Vagina (tissue), 2 donors: Measurements from ENCODE around the gene IFT80. TPM values are rescaled to one million over a fixed set of nuclear protein-coding genes. Genes with fewer than 3 reads are reported as not detected.

Experiments
- DNase-seq, 2 donors: peaks; one replicate each; pipeline ENCODE4 v3.0.0-alpha.2; 2017; ENCODE audit errors: extremely low spot score in 2 of 2
- H3K27ac ChIP-seq: fragments of 200-600 bp; sonication (generic); one replicate; pipeline ENCODE4 v1.5.1; 2019
- H3K27me3 ChIP-seq: fragments of 200-600 bp; sonication (generic); one replicate; pipeline ENCODE4 v1.5.1; 2019
- H3K36me3 ChIP-seq, 2 donors: fragments of 200-600 bp; sonication (generic); one replicate each; pipeline ENCODE4 v1.5.1; 2017 to 2019
- H3K4me1 ChIP-seq: fragments of 200-600 bp; sonication (generic); one replicate; pipeline ENCODE4 v1.5.1; 2019
- H3K4me3 ChIP-seq, 2 donors: fragments of 200-600 bp; sonication (generic); 1 replicate in 1 of 2; 2 replicates in 1 of 2; pipeline ENCODE4 v1.5.1; 2016 to 2019
- H3K9me3 ChIP-seq: fragments of 200-600 bp; sonication (generic); one replicate; pipeline ENCODE4 v1.5.1; 2019
- CTCF ChIP-seq, 3 experiments: fragments of 450-650 bp in 2 of 3; fragments of 200-600 bp in 1 of 3; sonication (generic) in 1 of 3; IDR thresholded peaks; one replicate each; pipeline ENCODE4 v1.5.1; 2017 to 2019; ENCODE audit warnings: antibody characterized with exemption in 3 of 3, mild to moderate bottlenecking in 2 of 3, moderate library complexity in 2 of 3
- POLR2A ChIP-seq, 2 donors: fragments of 450-650 bp; IDR thresholded peaks; one replicate each; pipeline ENCODE4 v1.6.1; 2017; ENCODE audit warnings: antibody characterized with exemption in 2 of 2, mild to moderate bottlenecking in 2 of 2, moderate library complexity in 2 of 2
- POLR2AphosphoS5 ChIP-seq, 2 donors: sonication (generic); formaldehyde crosslinking; IDR thresholded peaks; one replicate each; pipeline ENCODE4 v1.9.0; 2017; ENCODE audit warnings: antibody characterized with exemption in 2 of 2, mild to moderate bottlenecking in 2 of 2, low read depth in 1 of 2; ENCODE audit not compliant: insufficient read depth in 1 of 2
- intact Hi-C: fragments of 100-400 bp; cut with DNase I; formaldehyde crosslinking; loops from one replicate; pipeline ENCODE4 v1.15.1; 2023
- total RNA-seq: library from RNA; depleted of rRNA; stranded (reverse); fragments of >200 nt; gene quantifications from one replicate; pipeline ENCODE4 v1.2.3, GENCODE V29; 2016

The IFT80 gene
- total RNA-seq, 1 donor from 2014 or later: 8.3 TPM

GRCh38 chr3:160374472-160374871, 24.6 kb downstream of the IFT80 start:
- intact Hi-C loops: no loop called here
- H3K27ac ChIP-seq: no peak overlapping the region
- TF ChIP-seq POLR2AphosphoS5 (IDR thresholded peaks at IDR 0.05; ENCODE audit: insufficient read depth in 1 of 2, low read depth in 1 of 2) (no peak), CTCF (IDR thresholded peaks at IDR 0.05) (no peak), POLR2A (IDR thresholded peaks at IDR 0.05) (no peak)

GRCh38 chr3:160373655-160374054, 25.4 kb downstream of the IFT80 start:
- Histone ChIP-seq H3K27me3 (no peaks in the 10 kb centered on the region), H3K4me1 (no peaks in the 10 kb centered on the region), H3K27ac (no peak overlapping the region), H3K36me3 (peaks cover 0 to 5% of the 10 kb centered on the region in 2 donors), H3K4me3 (no peak overlapping the region), H3K9me3 (no peaks in the 10 kb centered on the region)
- DNase-seq: no peak
- intact Hi-C loops: no loop called here
- TF ChIP-seq POLR2A (IDR thresholded peaks at IDR 0.05) (no peak), POLR2AphosphoS5 (IDR thresholded peaks at IDR 0.05; ENCODE audit: insufficient read depth in 1 of 2, low read depth in 1 of 2) (no peak), CTCF (IDR thresholded peaks at IDR 0.05) (no peak)

More at GRCh38 chr3:160374472-160374871, 24.6 kb downstream of the IFT80 start:
- H3K9me3 ChIP-seq: no peaks in the 10 kb centered on the region
- peaks cover 0 to 5% of the 10 kb centered on the region in 2 donors for H3K36me3 ChIP-seq
- H3K4me1 ChIP-seq: no peaks in the 10 kb centered on the region
- no peaks in the 10 kb centered on the region for H3K27me3 ChIP-seq
- DNase-seq: no peak
- H3K4me3 ChIP-seq: no peak overlapping the region

- DNase-seq: no peak
- TF ChIP-seq POLR2A (IDR thresholded peaks at IDR 0.05) (no peak), POLR2AphosphoS5 (IDR thresholded peaks at IDR 0.05; ENCODE audit: insufficient read depth in 1 of 2, low read depth in 1 of 2) (no peak), CTCF (IDR thresholded peaks at IDR 0.05) (no peak)
- H3K4me3 ChIP-seq: no peak overlapping the region
- no peak overlapping the region for H3K27ac ChIP-seq
- no peaks in the 10 kb centered on the region for H3K27me3 ChIP-seq
- no peaks in the 10 kb centered on the region for H3K9me3 ChIP-seq
- H3K4me1 ChIP-seq: no peaks in the 10 kb centered on the region
- intact Hi-C loops: no loop called here
- peaks cover 0 to 5% of the 10 kb centered on the region in 2 donors for H3K36me3 ChIP-seq
These were observed 26.2 kb downstream of the IFT80 start for GRCh38 chr3:160372780-160373179.

- Histone ChIP-seq H3K4me1 (no peaks in the 10 kb centered on the region), H3K9me3 (no peaks in the 10 kb centered on the region), H3K27ac (no peak overlapping the region), H3K27me3 (no peaks in the 10 kb centered on the region), H3K4me3 (no peak overlapping the region), H3K36me3 (peaks cover 0 to 5% of the 10 kb centered on the region in 2 donors)
- no peak for DNase-seq
- intact Hi-C loops: no loop called here
- no peak for TF ChIP-seq POLR2AphosphoS5 (IDR thresholded peaks at IDR 0.05; ENCODE audit: insufficient read depth in 1 of 2, low read depth in 1 of 2)
- TF ChIP-seq POLR2A (IDR thresholded peaks at IDR 0.05): no peak
- no peak for TF ChIP-seq CTCF (IDR thresholded peaks at IDR 0.05)
These were observed 27.8 kb downstream of the IFT80 start for GRCh38 chr3:160370987-160371857.

- Histone ChIP-seq H3K27me3 (no peaks in the 10 kb centered on the region), H3K9me3 (no peaks in the 10 kb centered on the region), H3K36me3 (no peaks in the 10 kb centered on the region), H3K27ac (no peak overlapping the region), H3K4me3 (no peak overlapping the region), H3K4me1 (no peaks in the 10 kb centered on the region)
- intact Hi-C loops: no loop called here
- no peak for DNase-seq
- TF ChIP-seq POLR2AphosphoS5 (IDR thresholded peaks at IDR 0.05; ENCODE audit: insufficient read depth in 1 of 2, low read depth in 1 of 2): no peak
These were observed 29.2 kb downstream of the IFT80 start for GRCh38 chr3:160369784-160370183.
